H1 (cell line): ENCODE data around the gene ACBD6. TPM values are rescaled to one million over a fixed set of nuclear protein-coding genes. Genes with fewer than 3 reads are reported as not detected.

Source experiments
- GABPA ChIP-seq: IDR thresholded peaks from 2 replicates; pipeline ENCODE4 v1.6.1; 2011; ENCODE audit warnings: mild to moderate bottlenecking, low read length, moderate library complexity, borderline replicate concordance; ENCODE audit not compliant: insufficient read depth
- polyA plus RNA-seq, 7 experiments: library from polyadenylated mRNA; depleted of rRNA in 3 of 7; stranded (reverse) in 5 of 7; unstranded in 2 of 7; fragments of >200 nt in 5 of 7; fragments of 200-250 nt in 2 of 7; gene quantifications; 1 replicate in 5 of 7; 2 replicates in 1 of 7; 4 replicates in 1 of 7; pipeline versions ENCODE4 v1.2.1 to v1.2.3, GENCODE V29; 2011 to 2013; ENCODE audit warnings: missing spikeins in 2 of 7, mixed read lengths in 2 of 7
- total RNA-seq: library from RNA; stranded (reverse); fragmentation: NEBNext Ultra II Directional; extraction: Animal tissue kit (Norgen Biotek cat#: 25700); gene quantifications from 2 replicates; pipeline ENCODE4 v1.2.1, GENCODE V29; 2021

ACBD6 gene
- total and polyA plus RNA-seq, 2 of the 8 experiments (the other 6 are each of a cell fraction or from before 2014, with no cell fraction given), result 52.0 to 67.7 TPM

GRCh38 chr1:180470031-180470430, 32.3 kb downstream of the ACBD6 start (continued):
- no peak for TF ChIP-seq GABPA
